GM06990 (cell line): ENCODE data around the gene LPP.

ENCODE experiments used
- DNase-seq: peaks from one replicate; pipeline ENCODE4 v3.0.0-alpha.2; 2011; ENCODE audit not compliant: insufficient read length; ENCODE audit errors: extremely low read depth
- H3K27me3 ChIP-seq: replicated peaks from 2 replicates; pipeline ENCODE4 v1.6.0; 2011; ENCODE audit warnings: low read length; ENCODE audit not compliant: control insufficient read depth, insufficient read depth
- H3K36me3 ChIP-seq: 2 replicates; pipeline ENCODE4 v1.5.1; 2011; ENCODE audit warnings: low read length; ENCODE audit not compliant: control insufficient read depth, insufficient read depth
- H3K4me3 ChIP-seq: replicated peaks from 2 replicates; pipeline ENCODE4 v1.5.1; 2011; ENCODE audit warnings: low read depth, mild to moderate bottlenecking, control low read depth, low read length
- CTCF ChIP-seq: IDR thresholded peaks from 2 replicates; pipeline ENCODE4 v1.5.1; 2011; ENCODE audit warnings: low read length, control low read depth, mild to moderate bottlenecking, inconsistent platforms; ENCODE audit not compliant: insufficient read depth, poor library complexity, severe bottlenecking

LPP gene

GRCh38 chr3:188215129-188215528, 61.2 kb downstream of the LPP start:
- no peaks in the 10 kb centered on the region for H3K27me3 ChIP-seq
- no peaks in the 10 kb centered on the region for H3K36me3 ChIP-seq
- TF ChIP-seq CTCF = no peak
- no peak for DNase-seq
- no peak overlapping the region for H3K4me3 ChIP-seq

GRCh38 chr3:188217011-188217463, 63.1 kb downstream of the LPP start:
- H3K27me3 ChIP-seq = no peaks in the 10 kb centered on the region
- DNase-seq = no peak
- no peaks in the 10 kb centered on the region for H3K36me3 ChIP-seq
- no peak overlapping the region for H3K4me3 ChIP-seq
- no peak for TF ChIP-seq CTCF

- TF ChIP-seq CTCF = no peak
- no peak overlapping the region for H3K4me3 ChIP-seq
- no peaks in the 10 kb centered on the region for H3K27me3 ChIP-seq
- DNase-seq = no peak
- H3K36me3 ChIP-seq = no peaks in the 10 kb centered on the region
Measured at GRCh38 chr3:188217726-188218125, 63.8 kb downstream of the LPP start.

- no peaks in the 10 kb centered on the region for H3K27me3 ChIP-seq
- DNase-seq = no peak
- no peak for TF ChIP-seq CTCF
- H3K4me3 ChIP-seq = no peak overlapping the region
- no peaks in the 10 kb centered on the region for H3K36me3 ChIP-seq
Measured at GRCh38 chr3:188218603-188219002, 64.6 kb downstream of the LPP start.

- Histone ChIP-seq H3K4me3 (no peak overlapping the region), H3K36me3 (no peaks in the 10 kb centered on the region), H3K27me3 (no peaks in the 10 kb centered on the region)
- no peak for DNase-seq
- no peak for TF ChIP-seq CTCF
Measured at GRCh38 chr3:188219147-188219546, 65.2 kb downstream of the LPP start.

GRCh38 chr3:188220097-188220788, 66.3 kb downstream of the LPP start:
- TF ChIP-seq CTCF = no peak
- H3K36me3 ChIP-seq = no peaks in the 10 kb centered on the region
- H3K27me3 ChIP-seq = no peaks in the 10 kb centered on the region
- H3K4me3 ChIP-seq = no peak overlapping the region
- no peak for DNase-seq
